ENCODE results near the gene ITIH4.

DNA sequence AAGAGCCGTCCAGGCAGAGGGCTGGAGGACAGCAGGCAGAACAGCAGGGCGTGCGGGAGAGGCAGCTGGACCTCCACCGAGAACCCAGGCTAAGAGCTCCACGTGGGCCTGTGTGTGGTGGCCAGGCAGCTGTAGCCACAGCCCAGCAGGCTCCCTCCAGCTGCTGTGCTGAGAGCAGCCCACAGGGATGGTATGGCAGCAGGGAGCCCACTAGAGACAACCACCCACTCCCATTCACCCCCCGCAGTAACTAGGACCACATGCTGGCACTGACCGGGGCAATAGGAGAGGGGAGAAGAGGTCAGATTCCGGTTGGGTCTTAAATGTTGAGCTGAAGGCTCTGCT lies 29.9 kb upstream of the ITIH4 start:
- TF ChIP-seq, protein P1, sequence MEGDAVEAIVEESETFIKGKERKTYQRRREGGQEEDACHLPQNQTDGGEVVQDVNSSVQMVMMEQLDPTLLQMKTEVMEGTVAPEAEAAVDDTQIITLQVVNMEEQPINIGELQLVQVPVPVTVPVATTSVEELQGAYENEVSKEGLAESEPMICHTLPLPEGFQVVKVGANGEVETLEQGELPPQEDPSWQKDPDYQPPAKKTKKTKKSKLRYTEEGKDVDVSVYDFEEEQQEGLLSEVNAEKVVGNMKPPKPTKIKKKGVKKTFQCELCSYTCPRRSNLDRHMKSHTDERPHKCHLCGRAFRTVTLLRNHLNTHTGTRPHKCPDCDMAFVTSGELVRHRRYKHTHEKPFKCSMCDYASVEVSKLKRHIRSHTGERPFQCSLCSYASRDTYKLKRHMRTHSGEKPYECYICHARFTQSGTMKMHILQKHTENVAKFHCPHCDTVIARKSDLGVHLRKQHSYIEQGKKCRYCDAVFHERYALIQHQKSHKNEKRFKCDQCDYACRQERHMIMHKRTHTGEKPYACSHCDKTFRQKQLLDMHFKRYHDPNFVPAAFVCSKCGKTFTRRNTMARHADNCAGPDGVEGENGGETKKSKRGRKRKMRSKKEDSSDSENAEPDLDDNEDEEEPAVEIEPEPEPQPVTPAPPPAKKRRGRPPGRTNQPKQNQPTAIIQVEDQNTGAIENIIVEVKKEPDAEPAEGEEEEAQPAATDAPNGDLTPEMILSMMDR (conservative IDR thresholded peaks at IDR 0.05; ENCODE audit: low read depth, low read length), result no peak
- TF ChIP-seq EZH2phosphoT487 (IDR thresholded peaks at IDR 0.05; ENCODE audit: borderline replicate concordance, low read length) (no peak), EZH2 (IDR thresholded peaks at IDR 0.05; ENCODE audit: low read length, unreplicated experiment) (no peak)

Measured in PC-3 (cell line).